ENCODE measurements around the gene NR2F1-AS1. TPM values are rescaled to one million over a fixed set of nuclear protein-coding genes. Genes with fewer than 3 reads are reported as not detected.

Gene NR2F1-AS1
- total RNA-seq, 1 experiment from 2014 or later = 24.1 TPM

DNA sequence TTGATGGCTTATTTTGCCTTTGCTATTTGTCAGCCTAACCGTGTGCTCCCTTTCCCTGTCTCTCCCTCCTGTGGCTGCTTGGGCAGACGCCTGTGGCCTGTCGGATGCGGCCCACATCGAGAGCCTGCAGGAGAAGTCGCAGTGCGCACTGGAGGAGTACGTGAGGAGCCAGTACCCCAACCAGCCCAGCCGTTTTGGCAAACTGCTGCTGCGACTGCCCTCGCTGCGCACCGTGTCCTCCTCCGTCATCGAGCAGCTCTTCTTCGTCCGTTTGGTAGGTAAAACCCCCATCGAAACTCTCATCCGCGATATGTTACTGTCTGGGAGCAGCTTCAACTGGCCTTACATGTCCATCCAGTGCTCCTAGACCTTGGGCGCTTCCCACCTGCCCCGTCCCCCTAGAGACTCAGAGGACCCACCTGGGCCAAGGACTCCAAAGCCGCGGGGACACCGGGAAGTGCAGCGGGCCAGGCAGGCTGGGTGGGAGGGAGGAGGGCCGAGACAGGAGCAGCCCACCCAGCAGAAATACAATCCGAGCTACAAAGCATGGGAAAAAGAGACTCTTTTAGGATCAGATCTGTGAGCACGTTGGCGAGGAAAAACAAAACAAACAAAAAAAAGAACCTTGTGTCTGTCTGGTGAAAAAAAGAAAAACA lies 12.6 kb upstream of the NR2F1-AS1 start:
- ChIA-PET CTCF (no interaction called here), POLR2A (ENCODE audit: unreplicated experiment) (no interaction called here)
- BruUV-seq (replicated peaks) = no TSS peak
- Histone ChIP-seq H3K27ac (ENCODE audit: low read length) (no peak overlapping the region), H3F3A (ENCODE audit: low read length, unreplicated experiment) (no peaks in the 10 kb centered on the region), H4K20me1 (ENCODE audit: low read length) (peaks cover 29% of the 10 kb centered on the region; the same call in 1 of the 2 replicates), H3K4me2 (ENCODE audit: low read length) (no peak overlapping the region), H3K9ac (ENCODE audit: low read length) (no peak overlapping the region), H3K79me2 (ENCODE audit: low read length) (peaks cover 41% of the 10 kb centered on the region), H3K4me3 (ENCODE audit: low read length) (no peak overlapping the region), H3K9me2 (replicated peaks; ENCODE audit: low read length) (no peaks in the 10 kb centered on the region), H2AFZ (ENCODE audit: low read length) (no peak overlapping the region), H3K27me3 (ENCODE audit: low read length) (no peaks in the 10 kb centered on the region), H3K9me3 (ENCODE audit: low read length) (no peaks in the 10 kb centered on the region), H3K36me3 (ENCODE audit: low read depth, low read length) (peaks cover 53% of the 10 kb centered on the region), H3K4me1 (ENCODE audit: insufficient read depth, low read length) (peaks cover 25% of the 10 kb centered on the region)
- intact Hi-C loops (cut with micrococcal nuclease) = no loop called here
- TF ChIP-seq EZH2 (IDR thresholded peaks at IDR 0.05; ENCODE audit: low read length, unreplicated experiment) (no peak), EZH2phosphoT487 (IDR thresholded peaks at IDR 0.05; ENCODE audit: borderline replicate concordance, low read length) (no peak)
- TF ChIP-seq, protein P1, sequence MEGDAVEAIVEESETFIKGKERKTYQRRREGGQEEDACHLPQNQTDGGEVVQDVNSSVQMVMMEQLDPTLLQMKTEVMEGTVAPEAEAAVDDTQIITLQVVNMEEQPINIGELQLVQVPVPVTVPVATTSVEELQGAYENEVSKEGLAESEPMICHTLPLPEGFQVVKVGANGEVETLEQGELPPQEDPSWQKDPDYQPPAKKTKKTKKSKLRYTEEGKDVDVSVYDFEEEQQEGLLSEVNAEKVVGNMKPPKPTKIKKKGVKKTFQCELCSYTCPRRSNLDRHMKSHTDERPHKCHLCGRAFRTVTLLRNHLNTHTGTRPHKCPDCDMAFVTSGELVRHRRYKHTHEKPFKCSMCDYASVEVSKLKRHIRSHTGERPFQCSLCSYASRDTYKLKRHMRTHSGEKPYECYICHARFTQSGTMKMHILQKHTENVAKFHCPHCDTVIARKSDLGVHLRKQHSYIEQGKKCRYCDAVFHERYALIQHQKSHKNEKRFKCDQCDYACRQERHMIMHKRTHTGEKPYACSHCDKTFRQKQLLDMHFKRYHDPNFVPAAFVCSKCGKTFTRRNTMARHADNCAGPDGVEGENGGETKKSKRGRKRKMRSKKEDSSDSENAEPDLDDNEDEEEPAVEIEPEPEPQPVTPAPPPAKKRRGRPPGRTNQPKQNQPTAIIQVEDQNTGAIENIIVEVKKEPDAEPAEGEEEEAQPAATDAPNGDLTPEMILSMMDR (conservative IDR thresholded peaks at IDR 0.05; ENCODE audit: low read depth, low read length) = no peak
- DNase-seq (no peak), ATAC-seq (no peak)

DNA sequence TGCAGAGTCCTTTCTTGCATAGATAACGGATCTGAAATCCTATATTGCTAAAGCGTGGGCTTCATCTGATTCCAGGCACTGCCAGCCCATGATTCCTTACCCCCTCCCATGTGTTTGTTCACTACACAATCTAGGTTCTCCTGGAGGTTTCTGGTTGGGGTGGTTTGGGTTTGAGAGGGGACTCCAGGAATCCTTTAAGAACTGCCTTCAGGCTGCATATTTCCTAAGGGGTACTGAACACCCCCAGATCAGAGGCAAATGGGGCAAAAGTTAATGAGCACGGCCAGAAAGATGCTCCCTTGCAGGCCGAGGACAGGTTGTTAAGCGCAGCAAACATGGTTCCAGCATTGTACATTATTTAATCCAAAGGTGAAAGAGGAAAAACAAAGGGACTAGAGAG lies 11.9 kb upstream of the NR2F1-AS1 start:
- H3K79me2 ChIP-seq (ENCODE audit: low read length) = peaks cover 46% of the 10 kb centered on the region
- no peak for DNase-seq
- no peak overlapping the region for H2AFZ ChIP-seq (ENCODE audit: low read length)
- H3F3A ChIP-seq (ENCODE audit: low read length, unreplicated experiment) = no peaks in the 10 kb centered on the region
- H3K27me3 ChIP-seq (ENCODE audit: low read length) = no peaks in the 10 kb centered on the region
- BruUV-seq (replicated peaks) = no TSS peak
- intact Hi-C loops (cut with micrococcal nuclease) = no loop called here
- ChIA-PET CTCF (no interaction called here), POLR2A (ENCODE audit: unreplicated experiment) (no interaction called here)
- no peaks in the 10 kb centered on the region for H3K9me2 ChIP-seq (replicated peaks; ENCODE audit: low read length)
- peaks cover 56% of the 10 kb centered on the region for H3K36me3 ChIP-seq (ENCODE audit: low read depth, low read length)
- H3K4me1 ChIP-seq (ENCODE audit: insufficient read depth, low read length) = peaks cover 26% of the 10 kb centered on the region
- no peak overlapping the region for H3K4me3 ChIP-seq (ENCODE audit: low read length)
- TF ChIP-seq EZH2 (IDR thresholded peaks at IDR 0.05; ENCODE audit: low read length, unreplicated experiment) (no peak), EZH2phosphoT487 (IDR thresholded peaks at IDR 0.05; ENCODE audit: borderline replicate concordance, low read length) (no peak)
- TF ChIP-seq, protein P1 (conservative IDR thresholded peaks at IDR 0.05; ENCODE audit: low read depth, low read length) = no peak
- no peaks in the 10 kb centered on the region for H3K9me3 ChIP-seq (ENCODE audit: low read length)
- H3K9ac ChIP-seq (ENCODE audit: low read length) = no peak overlapping the region
- no peak overlapping the region for H3K4me2 ChIP-seq (ENCODE audit: low read length)
- no peak overlapping the region for H3K27ac ChIP-seq (ENCODE audit: low read length)
- ATAC-seq = no peak
- peaks cover 29% of the 10 kb centered on the region; the same call in 1 of the 2 replicates for H4K20me1 ChIP-seq (ENCODE audit: low read length)

DNA sequence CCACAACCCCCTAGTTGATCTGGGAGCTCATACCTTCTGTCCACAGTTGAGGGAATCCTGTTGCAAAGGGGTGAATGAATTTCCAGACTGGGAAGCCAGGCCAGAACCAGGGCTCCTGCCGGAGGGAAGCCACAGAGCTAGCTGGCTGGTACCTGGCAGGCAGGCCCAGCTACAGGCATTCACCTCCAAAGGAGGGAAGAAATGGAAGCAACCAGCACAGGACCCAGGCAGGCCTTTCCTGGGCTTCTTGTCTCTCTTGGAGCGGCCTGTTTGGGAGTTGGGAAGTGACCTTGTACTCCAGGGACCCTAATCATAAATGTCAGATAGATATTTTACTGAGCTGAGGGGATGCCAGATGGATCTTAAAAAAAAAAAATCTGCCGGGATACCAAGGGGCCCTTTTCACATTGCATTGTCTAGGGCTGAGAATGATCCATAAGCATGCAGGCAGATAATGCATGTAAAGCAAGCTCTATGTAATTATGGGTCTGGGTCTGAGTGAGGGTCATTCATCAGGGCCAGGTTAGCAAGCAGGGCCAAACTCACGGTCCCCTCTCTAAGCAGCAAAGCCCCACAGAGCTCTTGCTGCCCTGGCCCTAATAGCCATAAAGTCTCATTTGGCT lies 10.4 kb upstream of the NR2F1-AS1 start:
- DNase-seq (no peak), ATAC-seq (no peak)
- TF ChIP-seq EZH2 (IDR thresholded peaks at IDR 0.05; ENCODE audit: low read length, unreplicated experiment) = no peak
- no peak for TF ChIP-seq EZH2phosphoT487 (IDR thresholded peaks at IDR 0.05; ENCODE audit: borderline replicate concordance, low read length)
- TF ChIP-seq, protein P1 (conservative IDR thresholded peaks at IDR 0.05; ENCODE audit: low read depth, low read length) = no peak
- BruUV-seq (replicated peaks) = no TSS peak
- Histone ChIP-seq H3K79me2 (ENCODE audit: low read length) (peaks cover 60% of the 10 kb centered on the region), H3F3A (ENCODE audit: low read length, unreplicated experiment) (no peaks in the 10 kb centered on the region), H3K27ac (ENCODE audit: low read length) (no peak overlapping the region), H3K4me3 (ENCODE audit: low read length) (no peak overlapping the region), H3K9me2 (replicated peaks; ENCODE audit: low read length) (no peaks in the 10 kb centered on the region), H3K27me3 (ENCODE audit: low read length) (no peaks in the 10 kb centered on the region), H3K36me3 (ENCODE audit: low read depth, low read length) (peaks cover 63% of the 10 kb centered on the region), H3K4me1 (ENCODE audit: insufficient read depth, low read length) (peaks cover 30% of the 10 kb centered on the region), H4K20me1 (ENCODE audit: low read length) (peaks cover 43% of the 10 kb centered on the region), H3K9me3 (ENCODE audit: low read length) (no peaks in the 10 kb centered on the region), H2AFZ (ENCODE audit: low read length) (no peak overlapping the region), H3K4me2 (ENCODE audit: low read length) (peak overlapping the region; percentile 15; the same call in 1 of the 2 replicates), H3K9ac (ENCODE audit: low read length) (no peak overlapping the region)
- intact Hi-C loops (cut with micrococcal nuclease) = no loop called here
- ChIA-PET CTCF (no interaction called here), POLR2A (ENCODE audit: unreplicated experiment) (no interaction called here)

All from PC-3 (cell line).